ENCODE results near the gene IL12B.

IL12B gene

GRCh38 chr5:159311063-159311462 is 19.2 kb downstream of the IL12B start:
- Histone ChIP-seq H3K27ac (ENCODE audit: low read depth, low read length) (no peak overlapping the region), H3K36me3 (ENCODE audit: control insufficient read depth, low read length) (no peaks in the 10 kb centered on the region), H3K4me2 (ENCODE audit: low read length) (peak overlapping the region; percentile 49)

GRCh38 chr5:159310511-159310910 is 19.8 kb downstream of the IL12B start:
- no peaks in the 10 kb centered on the region for H3F3A ChIP-seq (ENCODE audit: control insufficient read depth, insufficient read depth)
- no peaks in the 10 kb centered on the region for H3K79me2 ChIP-seq (ENCODE audit: control insufficient read depth, low read length)
- H3K27me3 ChIP-seq (ENCODE audit: control insufficient read depth, low read length): peaks cover 50% of the 10 kb centered on the region
- TF ChIP-seq CTCF (IDR thresholded peaks at IDR 0.05; ENCODE audit: low read depth, low read length, poor library complexity, severe bottlenecking): no peak
- no peak for TF ChIP-seq EZH2phosphoT487 (IDR thresholded peaks at IDR 0.05; ENCODE audit: borderline replicate concordance, low read length)
- H3K4me3 ChIP-seq (ENCODE audit: low read length): peak overlapping the region; percentile 39
- no peak overlapping the region for H3K27ac ChIP-seq (ENCODE audit: low read depth, low read length)
- no peaks in the 10 kb centered on the region for H3K36me3 ChIP-seq (ENCODE audit: control insufficient read depth, low read length)
- H4K20me1 ChIP-seq (ENCODE audit: control insufficient read depth, insufficient read depth, low read depth, low read length): no peaks in the 10 kb centered on the region
- H3K9me3 ChIP-seq (ENCODE audit: control insufficient read depth, insufficient read depth, low read length): no peaks in the 10 kb centered on the region
- H3K4me1 ChIP-seq (ENCODE audit: control insufficient read depth, low read length): peaks cover 11% of the 10 kb centered on the region
- peak overlapping the region; percentile 49 for H3K4me2 ChIP-seq (ENCODE audit: low read length)
- H3K9me2 ChIP-seq (replicated peaks; ENCODE audit: control insufficient read depth, low read length): no peaks in the 10 kb centered on the region

More at GRCh38 chr5:159311063-159311462, 19.2 kb downstream of the IL12B start:
- Histone ChIP-seq H3K79me2 (ENCODE audit: control insufficient read depth, low read length) (no peaks in the 10 kb centered on the region), H3F3A (ENCODE audit: control insufficient read depth, insufficient read depth) (no peaks in the 10 kb centered on the region), H3K4me1 (ENCODE audit: control insufficient read depth, low read length) (peaks cover 11% of the 10 kb centered on the region), H3K27me3 (ENCODE audit: control insufficient read depth, low read length) (peaks cover 47% of the 10 kb centered on the region), H4K20me1 (ENCODE audit: control insufficient read depth, insufficient read depth, low read depth, low read length) (no peaks in the 10 kb centered on the region), H3K4me3 (ENCODE audit: low read length) (peak overlapping the region; percentile 39), H3K9me3 (ENCODE audit: control insufficient read depth, insufficient read depth, low read length) (no peaks in the 10 kb centered on the region), H3K9me2 (replicated peaks; ENCODE audit: control insufficient read depth, low read length) (no peaks in the 10 kb centered on the region)
- TF ChIP-seq CTCF (IDR thresholded peaks at IDR 0.05; ENCODE audit: low read depth, low read length, poor library complexity, severe bottlenecking) (no peak), EZH2phosphoT487 (IDR thresholded peaks at IDR 0.05; ENCODE audit: borderline replicate concordance, low read length) (no peak)

- Histone ChIP-seq H3K4me3 (ENCODE audit: low read length) (peak overlapping the region; percentile 39; the same call in 1 of the 2 replicates), H3K4me1 (ENCODE audit: control insufficient read depth, low read length) (peaks cover 11% of the 10 kb centered on the region), H3F3A (ENCODE audit: control insufficient read depth, insufficient read depth) (no peaks in the 10 kb centered on the region), H4K20me1 (ENCODE audit: control insufficient read depth, insufficient read depth, low read depth, low read length) (no peaks in the 10 kb centered on the region), H3K9me3 (ENCODE audit: control insufficient read depth, insufficient read depth, low read length) (no peaks in the 10 kb centered on the region), H3K27me3 (ENCODE audit: control insufficient read depth, low read length) (peaks cover 57% of the 10 kb centered on the region), H3K79me2 (ENCODE audit: control insufficient read depth, low read length) (no peaks in the 10 kb centered on the region), H3K27ac (ENCODE audit: low read depth, low read length) (no peak overlapping the region), H3K9me2 (replicated peaks; ENCODE audit: control insufficient read depth, low read length) (no peaks in the 10 kb centered on the region), H3K36me3 (ENCODE audit: control insufficient read depth, low read length) (no peaks in the 10 kb centered on the region), H3K4me2 (ENCODE audit: low read length) (peak overlapping the region; percentile 49)
- no peak for TF ChIP-seq CTCF (IDR thresholded peaks at IDR 0.05; ENCODE audit: low read depth, low read length, poor library complexity, severe bottlenecking)
- TF ChIP-seq EZH2phosphoT487 (IDR thresholded peaks at IDR 0.05; ENCODE audit: borderline replicate concordance, low read length): no peak
These were observed 20.4 kb downstream of the IL12B start for GRCh38 chr5:159309689-159310433.

Data from DOHH2 (cell line).